HepG2 (cell line): ENCODE data around the gene ARIH1. TPM values are rescaled to one million over a fixed set of nuclear protein-coding genes. Genes with fewer than 3 reads are reported as not detected.

Source experiments
- AKAP8 ChIP-seq: sonication (generic); formaldehyde crosslinking; IDR thresholded peaks from 2 replicates; pipeline ENCODE4 v1.5.1; 2020; ENCODE audit warnings: mild to moderate bottlenecking, missing genetic modification reagents
- ATF3 ChIP-seq: sonication (generic); formaldehyde crosslinking; IDR thresholded peaks from 2 replicates; pipeline ENCODE4 v1.4.0; 2020; ENCODE audit warnings: missing genetic modification reagents
- BCL6 ChIP-seq: IDR thresholded peaks from 2 replicates; pipeline ENCODE4 v1.6.1; 2016; ENCODE audit warnings: missing genetic modification reagents, missing compliant biosample characterization
- FOXJ3 ChIP-seq: sonication (generic); formaldehyde crosslinking; IDR thresholded peaks from 2 replicates; pipeline ENCODE4 v1.4.0; 2020; ENCODE audit warnings: missing genetic modification reagents, mild to moderate bottlenecking, borderline replicate concordance
- GFI1 ChIP-seq: sonication (generic); formaldehyde crosslinking; IDR thresholded peaks from 2 replicates; pipeline ENCODE4 v1.5.0; 2020; ENCODE audit warnings: missing genetic modification reagents, mild to moderate bottlenecking, borderline replicate concordance
- HNF4A ChIP-seq: sonication (generic); formaldehyde crosslinking; IDR thresholded peaks from 2 replicates; pipeline ENCODE4 v1.4.0; 2020; ENCODE audit warnings: missing genetic modification reagents
- HNRNPLL ChIP-seq: fragments of 200-400 bp; formaldehyde crosslinking; IDR thresholded peaks from 2 replicates; pipeline ENCODE4 v1.6.1; 2017; ENCODE audit warnings: mild to moderate bottlenecking, low read depth, low read length; ENCODE audit not compliant: poor library complexity, severe bottlenecking
- KDM5A ChIP-seq: fragments of 200-600 bp; sonication (generic); IDR thresholded peaks from 2 replicates; pipeline ENCODE4 v1.7.0; 2018; ENCODE audit warnings: antibody characterized with exemption, mild to moderate bottlenecking, low read length, borderline replicate concordance
- MED1 ChIP-seq: sonication (generic); formaldehyde crosslinking; IDR thresholded peaks from 2 replicates; pipeline ENCODE4 v1.4.0; 2020; ENCODE audit warnings: missing genetic modification reagents
- MXD3 ChIP-seq: IDR thresholded peaks from 2 replicates; pipeline ENCODE4 v1.6.1; 2016; ENCODE audit warnings: mild to moderate bottlenecking, missing biosample characterization, missing genetic modification reagents
- NFRKB ChIP-seq: fragments of 450-650 bp; IDR thresholded peaks from 2 replicates; pipeline ENCODE4 v1.6.1; 2017
- PITX1 ChIP-seq: sonication (generic); formaldehyde crosslinking; IDR thresholded peaks from 2 replicates; pipeline ENCODE4 v1.5.1; 2020; ENCODE audit warnings: mild to moderate bottlenecking, missing genetic modification reagents
- POLR2AphosphoS2 ChIP-seq: IDR thresholded peaks from 2 replicates; pipeline ENCODE4 v1.6.1; 2011; ENCODE audit warnings: low read depth, low read length, improper control_type of control experiment
- PRDM4 ChIP-seq: sonication (generic); formaldehyde crosslinking; IDR thresholded peaks from 2 replicates; pipeline ENCODE4 v1.9.0; 2021; ENCODE audit warnings: missing genetic modification reagents, borderline replicate concordance
- SNAPC5 ChIP-seq: sonication (generic); formaldehyde crosslinking; IDR thresholded peaks from 2 replicates; pipeline ENCODE4 v1.8.1; 2023; ENCODE audit warnings: mild to moderate bottlenecking, missing genetic modification reagents, borderline replicate concordance
- ZMYM2 ChIP-seq: sonication (generic); formaldehyde crosslinking; IDR thresholded peaks from 2 replicates; pipeline ENCODE4 v1.8.0; 2022; ENCODE audit warnings: mild to moderate bottlenecking, missing genetic modification reagents
- ZNF33A ChIP-seq: sonication (generic); formaldehyde crosslinking; IDR thresholded peaks from 2 replicates; pipeline ENCODE4 v1.5.1; 2020; ENCODE audit warnings: missing genetic modification reagents, mild to moderate bottlenecking, moderate library complexity, borderline replicate concordance
- ZNF367 ChIP-seq: sonication (generic); formaldehyde crosslinking; IDR thresholded peaks from 2 replicates; pipeline ENCODE4 v1.4.0; 2020; ENCODE audit warnings: missing genetic modification reagents, borderline replicate concordance
- ZNF441 ChIP-seq: sonication (generic); formaldehyde crosslinking; IDR thresholded peaks from 2 replicates; pipeline ENCODE4 v1.7.0; 2021; ENCODE audit warnings: missing genetic modification reagents, borderline replicate concordance
- ZNF572 ChIP-seq: sonication (generic); formaldehyde crosslinking; IDR thresholded peaks from 2 replicates; pipeline ENCODE4 v1.5.1; 2020; ENCODE audit warnings: mild to moderate bottlenecking, missing genetic modification reagents
- ZNF704 ChIP-seq: sonication (generic); formaldehyde crosslinking; IDR thresholded peaks from 2 replicates; pipeline ENCODE4 v1.8.1; 2023; ENCODE audit warnings: mild to moderate bottlenecking, inconsistent platforms, moderate library complexity, missing genetic modification reagents, borderline replicate concordance
- ZNF770 ChIP-seq: sonication (generic); formaldehyde crosslinking; IDR thresholded peaks from 2 replicates; pipeline ENCODE4 v1.5.0; 2020; ENCODE audit warnings: mild to moderate bottlenecking, missing genetic modification reagents
- ZNF83 ChIP-seq: sonication (generic); formaldehyde crosslinking; IDR thresholded peaks from 2 replicates; pipeline ENCODE4 v1.4.0; 2020; ENCODE audit warnings: missing genetic modification reagents, mild to moderate bottlenecking, borderline replicate concordance
- polyA plus RNA-seq, 8 experiments: library from polyadenylated mRNA; depleted of rRNA in 3 of 8; stranded (reverse) in 7 of 8; unstranded in 1 of 8; fragments of >200 nt; fragmentation: Illumina TruSeq in 4 of 8; extraction: Trizol in 4 of 8; gene quantifications; 2 replicates each; pipeline versions ENCODE4 v1.2.1 to v1.2.3, GENCODE V29; 2011 to 2016; ENCODE audit warnings: low read depth in 4 of 8, missing spikeins in 1 of 8, mixed read lengths in 1 of 8; ENCODE audit not compliant: insufficient read depth in 1 of 8
- total RNA-seq, 5 experiments: library from RNA; depleted of rRNA; stranded (reverse); fragments of >200 nt; fragmentation: Illumina TruSeq; extraction: Trizol; gene quantifications; 2 replicates each; pipeline ENCODE4 v1.2.3, GENCODE V29; 2016; ENCODE audit warnings: low read depth in 1 of 5

The ARIH1 gene
- total and polyA plus RNA-seq, 2 of the 13 experiments (the other 11 are each of a cell fraction or from before 2014, with no cell fraction given): 38.8 to 59.8 TPM

GRCh38 chr15:72474912-72475628, 940 bp downstream of the ARIH1 start (continued):
- TF ChIP-seq ZNF33A (CRISPR knock-in tag) (no peak), MED1 (CRISPR knock-in tag) (0 out of 2 replicates have a peak, but pooled peaks have one; percentile 42), ATF3 (CRISPR knock-in tag) (no peak), PRDM4 (CRISPR knock-in tag) (no peak), GFI1 (CRISPR knock-in tag) (no peak), ZNF441 (peak; percentile 80; the same call in 1 of the 2 replicates), MXD3 (CRISPR knock-in tag) (0 out of 2 replicates have a peak, but pooled peaks have one; percentile 49), HNRNPLL (peak; percentile 70), ZNF572 (no peak), KDM5A (no peak), ZNF770 (CRISPR knock-in tag) (0 out of 2 replicates have a peak, but pooled peaks have one; percentile 15), ZNF367 (CRISPR knock-in tag) (0 out of 2 replicates have a peak, but pooled peaks have one; percentile 25), SNAPC5 (peak; percentile 60; the same call in 1 of the 2 replicates), ZMYM2 (CRISPR knock-in tag) (0 out of 2 replicates have a peak, but pooled peaks have one; percentile 22), BCL6 (CRISPR knock-in tag) (no peak), ZNF83 (0 out of 2 replicates have a peak, but pooled peaks have one; percentile 78), HNF4A (no peak), NFRKB (no peak), ZNF704 (CRISPR knock-in tag) (0 out of 2 replicates have a peak, but pooled peaks have one; percentile 44), PITX1 (CRISPR knock-in tag) (0 out of 2 replicates have a peak, but pooled peaks have one; percentile 66), AKAP8 (CRISPR knock-in tag) (no peak; the same call in 1 of the 2 replicates), POLR2AphosphoS2 (no peak), FOXJ3 (CRISPR knock-in tag) (no peak)
